ENCODE data around the gene KY. TPM values are rescaled to one million over a fixed set of nuclear protein-coding genes. Genes with fewer than 3 reads are reported as not detected.

KY gene
- total and polyA plus RNA-seq, 12 donors: 1.3 to 21.1 (median 6.7) TPM

- Histone ChIP-seq H3K4me1 (replicated peaks in 1 of 2) (peaks cover 4 to 10% of the 10 kb centered on the region in 2 donors), H3K9me3 (replicated peaks in 1 of 3) (no peaks in the 10 kb centered on the region), H3K27ac (no peak overlapping the region), H3K27me3 (no peaks in the 10 kb centered on the region), H3K4me3 (no peak overlapping the region), H3K36me3 (replicated peaks in 1 of 2) (peaks cover 0 to 5% of the 10 kb centered on the region in 2 donors)
- TF ChIP-seq, protein P1, sequence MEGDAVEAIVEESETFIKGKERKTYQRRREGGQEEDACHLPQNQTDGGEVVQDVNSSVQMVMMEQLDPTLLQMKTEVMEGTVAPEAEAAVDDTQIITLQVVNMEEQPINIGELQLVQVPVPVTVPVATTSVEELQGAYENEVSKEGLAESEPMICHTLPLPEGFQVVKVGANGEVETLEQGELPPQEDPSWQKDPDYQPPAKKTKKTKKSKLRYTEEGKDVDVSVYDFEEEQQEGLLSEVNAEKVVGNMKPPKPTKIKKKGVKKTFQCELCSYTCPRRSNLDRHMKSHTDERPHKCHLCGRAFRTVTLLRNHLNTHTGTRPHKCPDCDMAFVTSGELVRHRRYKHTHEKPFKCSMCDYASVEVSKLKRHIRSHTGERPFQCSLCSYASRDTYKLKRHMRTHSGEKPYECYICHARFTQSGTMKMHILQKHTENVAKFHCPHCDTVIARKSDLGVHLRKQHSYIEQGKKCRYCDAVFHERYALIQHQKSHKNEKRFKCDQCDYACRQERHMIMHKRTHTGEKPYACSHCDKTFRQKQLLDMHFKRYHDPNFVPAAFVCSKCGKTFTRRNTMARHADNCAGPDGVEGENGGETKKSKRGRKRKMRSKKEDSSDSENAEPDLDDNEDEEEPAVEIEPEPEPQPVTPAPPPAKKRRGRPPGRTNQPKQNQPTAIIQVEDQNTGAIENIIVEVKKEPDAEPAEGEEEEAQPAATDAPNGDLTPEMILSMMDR (IDR thresholded peaks at IDR 0.05): no peak
- TF ChIP-seq POLR2A (IDR thresholded peaks at IDR 0.05): no peak
- 86 to 95% (median 91%) methylated on average over 4 to 5 of the region's 5 CpGs for WGBS, 4 donors
- peak in 3 of 7 donors; percentile 7 to 37 (median 11) for DNase-seq
- intact Hi-C loops (cut with DNase I): no loop called here
Measured at GRCh38 chr3:134620476-134621115, 30.2 kb downstream of the KY start.

- WGBS, 4 donors: 84 to 95% (median 90%) methylated on average over 6 to 8 of the region's 8 CpGs
- H3K9me3 ChIP-seq (replicated peaks in 1 of 3): no peaks in the 10 kb centered on the region
- peak in 3 of 7 donors; percentile 10 to 35 (median 11) for DNase-seq
- H3K36me3 ChIP-seq (replicated peaks in 1 of 2): peaks cover 0 to 5% of the 10 kb centered on the region in 2 donors
- H3K27me3 ChIP-seq: no peaks in the 10 kb centered on the region
- no peak overlapping the region for H3K27ac ChIP-seq
- intact Hi-C loops (cut with DNase I): no loop called here
- peaks cover 4 to 10% of the 10 kb centered on the region in 2 donors for H3K4me1 ChIP-seq (replicated peaks in 1 of 2)
- no peak overlapping the region for H3K4me3 ChIP-seq
- TF ChIP-seq POLR2A (IDR thresholded peaks at IDR 0.05): no peak
- TF ChIP-seq, protein P1 (IDR thresholded peaks at IDR 0.05): no peak
Measured at GRCh38 chr3:134619884-134620445, 30.9 kb downstream of the KY start.

DNA sequence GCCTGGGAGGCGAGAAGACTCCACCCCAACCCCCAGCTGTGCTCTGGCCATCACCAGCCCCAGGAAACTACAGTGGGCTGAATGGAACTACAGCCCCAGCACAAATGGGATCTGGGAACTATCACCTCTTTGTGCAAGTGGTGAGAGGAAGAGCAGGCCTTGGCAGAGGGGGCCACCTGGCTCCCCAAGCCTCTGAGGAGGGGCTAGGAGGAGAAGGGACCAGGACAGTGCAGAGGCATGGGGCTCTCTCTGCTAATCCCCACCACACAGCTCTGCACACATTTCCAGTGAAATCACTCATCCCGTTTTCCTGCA is 31.6 kb downstream of the KY start:
- WGBS, 4 donors: 95 to 100% (median 95%) methylated on average over 1 to 2 of the region's 2 CpGs
- DNase-seq: peak in 1 of 7 donors; percentile 1
- TF ChIP-seq, protein P1 (IDR thresholded peaks at IDR 0.05): no peak
- H3K27ac ChIP-seq: no peak overlapping the region
- peaks cover 4 to 10% of the 10 kb centered on the region in 2 donors for H3K4me1 ChIP-seq (replicated peaks in 1 of 2)
- intact Hi-C loops (cut with DNase I): no loop called here
- H3K9me3 ChIP-seq (replicated peaks in 1 of 3): no peaks in the 10 kb centered on the region
- H3K36me3 ChIP-seq (replicated peaks in 1 of 2): peaks cover 0 to 5% of the 10 kb centered on the region in 2 donors
- no peak overlapping the region for H3K4me3 ChIP-seq
- H3K27me3 ChIP-seq: no peaks in the 10 kb centered on the region

- peaks cover 4 to 10% of the 10 kb centered on the region in 2 donors for H3K4me1 ChIP-seq (replicated peaks in 1 of 2)
- 94 to 96% (median 95%) methylated on average over 13 of the region's 13 CpGs for WGBS, 4 donors
- no peak overlapping the region for H3K27ac ChIP-seq
- intact Hi-C loops (cut with DNase I): no loop called here
- H3K9me3 ChIP-seq (replicated peaks in 1 of 3): no peaks in the 10 kb centered on the region
- TF ChIP-seq, protein P1 (IDR thresholded peaks at IDR 0.05): no peak
- no peak for TF ChIP-seq POLR2A (IDR thresholded peaks at IDR 0.05)
- H3K4me3 ChIP-seq: no peak overlapping the region
- DNase-seq: peak in 2 of 7 donors; percentile 13 to 35
- no peaks in the 10 kb centered on the region for H3K27me3 ChIP-seq
- peaks cover 0 to 5% of the 10 kb centered on the region in 2 donors for H3K36me3 ChIP-seq (replicated peaks in 1 of 2)
Measured at GRCh38 chr3:134618478-134619300, 32.1 kb downstream of the KY start.

All from adrenal gland (tissue), 12 donors.